Measurements from ENCODE around the gene MYL2.

DNA sequence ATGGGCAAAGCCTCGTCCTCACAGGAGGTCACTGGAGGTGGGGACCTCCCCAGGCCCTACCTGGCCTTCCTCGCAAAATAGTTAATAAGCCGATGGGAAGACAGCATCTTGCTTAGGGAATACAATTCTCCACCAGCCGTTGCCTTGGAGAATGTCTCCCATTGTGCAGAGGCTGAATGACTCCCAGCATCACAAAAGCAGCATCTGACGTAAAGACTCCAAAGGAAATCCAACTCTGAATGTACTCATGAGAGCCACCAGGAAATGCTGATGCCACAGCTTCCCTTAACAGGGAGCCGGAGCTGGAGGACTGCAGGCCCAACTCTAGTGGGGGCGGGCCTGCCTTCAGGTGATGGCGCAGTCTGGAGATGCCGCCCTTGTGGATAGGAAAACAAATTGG lies 58.0 kb downstream of the MYL2 start:
- TF ChIP-seq POLR2A (IDR thresholded peaks at IDR 0.05): no peak
- TF ChIP-seq, protein P1, sequence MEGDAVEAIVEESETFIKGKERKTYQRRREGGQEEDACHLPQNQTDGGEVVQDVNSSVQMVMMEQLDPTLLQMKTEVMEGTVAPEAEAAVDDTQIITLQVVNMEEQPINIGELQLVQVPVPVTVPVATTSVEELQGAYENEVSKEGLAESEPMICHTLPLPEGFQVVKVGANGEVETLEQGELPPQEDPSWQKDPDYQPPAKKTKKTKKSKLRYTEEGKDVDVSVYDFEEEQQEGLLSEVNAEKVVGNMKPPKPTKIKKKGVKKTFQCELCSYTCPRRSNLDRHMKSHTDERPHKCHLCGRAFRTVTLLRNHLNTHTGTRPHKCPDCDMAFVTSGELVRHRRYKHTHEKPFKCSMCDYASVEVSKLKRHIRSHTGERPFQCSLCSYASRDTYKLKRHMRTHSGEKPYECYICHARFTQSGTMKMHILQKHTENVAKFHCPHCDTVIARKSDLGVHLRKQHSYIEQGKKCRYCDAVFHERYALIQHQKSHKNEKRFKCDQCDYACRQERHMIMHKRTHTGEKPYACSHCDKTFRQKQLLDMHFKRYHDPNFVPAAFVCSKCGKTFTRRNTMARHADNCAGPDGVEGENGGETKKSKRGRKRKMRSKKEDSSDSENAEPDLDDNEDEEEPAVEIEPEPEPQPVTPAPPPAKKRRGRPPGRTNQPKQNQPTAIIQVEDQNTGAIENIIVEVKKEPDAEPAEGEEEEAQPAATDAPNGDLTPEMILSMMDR (IDR thresholded peaks at IDR 0.05): no peak
- TF ChIP-seq POLR2AphosphoS5 (IDR thresholded peaks at IDR 0.05): no peak
